ENCODE results near the gene COL19A1.
"Not testable (repeated sequence)": the region's sequence is repeated elsewhere in the genome, so short reads cannot be mapped to it uniquely, and the experiment has no call there.

The COL19A1 gene

DNA sequence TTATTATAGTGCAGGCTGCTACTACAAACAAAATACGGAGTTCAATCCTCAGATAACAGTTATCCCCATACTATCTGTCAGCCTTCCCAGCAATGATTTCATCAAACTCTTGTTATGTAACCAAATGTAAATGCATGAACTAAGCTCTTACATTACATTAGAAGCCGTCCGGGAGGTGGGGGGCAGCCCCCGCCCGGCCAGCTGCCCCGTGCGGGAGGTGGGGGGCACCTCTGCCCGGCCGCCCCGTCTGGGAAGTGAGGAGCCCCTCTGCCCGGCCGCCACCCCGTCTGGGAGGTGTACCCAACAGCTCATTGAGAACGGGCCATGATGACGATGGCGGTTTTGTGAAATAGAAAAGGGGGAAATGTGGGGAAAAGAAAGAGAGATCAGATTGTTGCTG is 99.6 kb downstream of the COL19A1 start:
- DNase-seq (ENCODE audit: low spot score): not testable (repeated sequence)

DNA sequence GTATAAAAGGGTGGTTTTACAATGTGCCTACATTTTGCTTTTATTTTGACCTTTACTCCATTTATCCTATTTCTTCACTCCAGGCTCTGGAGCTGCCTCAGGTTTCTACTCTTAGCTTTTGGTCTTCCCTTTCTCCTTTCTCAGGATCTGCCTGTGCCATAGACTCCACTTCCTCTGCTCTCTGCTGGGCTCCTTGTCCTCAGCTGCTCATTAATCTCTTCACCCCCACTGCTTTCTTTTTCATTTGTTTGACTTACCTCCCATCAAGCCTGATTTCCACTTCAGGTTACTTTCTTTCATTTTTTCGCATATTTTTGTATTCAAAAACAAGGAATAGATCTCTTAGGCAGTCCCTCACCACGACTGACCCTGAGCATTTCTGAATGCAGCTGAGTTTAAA is 106.8 kb downstream of the COL19A1 start:
- no peak for DNase-seq (ENCODE audit: low spot score)

DNA sequence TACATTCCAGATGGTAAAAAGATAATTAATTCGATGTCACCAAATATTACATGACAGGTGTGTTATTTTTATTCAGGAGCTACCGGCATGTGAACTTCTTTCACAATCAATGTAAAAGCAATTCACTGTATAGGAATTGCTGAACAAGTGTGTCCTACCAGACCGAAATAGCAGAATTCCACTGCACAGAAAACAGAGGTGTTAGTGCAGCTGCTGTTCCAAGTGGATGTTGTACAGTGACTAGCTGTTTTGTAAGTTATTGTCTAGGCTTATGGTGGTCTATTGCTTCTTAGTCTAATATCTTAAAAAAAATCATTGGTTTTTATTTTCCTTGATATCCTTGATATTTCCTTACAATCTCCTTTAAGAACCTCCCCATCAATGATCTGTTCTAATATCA is 107.4 kb downstream of the COL19A1 start:
- no peak for DNase-seq (ENCODE audit: low spot score)

DNA sequence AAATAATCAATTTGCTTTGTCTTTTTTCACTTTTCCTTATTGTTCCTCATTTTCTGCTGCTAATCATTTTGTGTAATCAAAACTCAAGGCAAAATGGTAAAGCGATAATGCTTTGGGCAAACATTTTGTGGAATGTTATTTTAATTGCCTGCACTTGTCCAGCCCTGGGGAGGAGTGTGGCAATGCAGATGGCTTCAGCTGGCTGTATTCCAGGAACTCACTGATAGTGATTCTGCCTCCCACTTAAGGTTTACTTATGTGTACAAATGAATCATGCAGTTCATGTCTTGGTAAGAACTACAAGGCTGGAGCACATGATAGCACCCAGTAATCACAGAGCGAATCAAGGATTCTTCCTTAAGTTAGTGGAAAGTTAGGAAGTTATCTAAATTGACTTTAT is 107.8 kb downstream of the COL19A1 start:
- DNase-seq (ENCODE audit: low spot score): no peak

DNA sequence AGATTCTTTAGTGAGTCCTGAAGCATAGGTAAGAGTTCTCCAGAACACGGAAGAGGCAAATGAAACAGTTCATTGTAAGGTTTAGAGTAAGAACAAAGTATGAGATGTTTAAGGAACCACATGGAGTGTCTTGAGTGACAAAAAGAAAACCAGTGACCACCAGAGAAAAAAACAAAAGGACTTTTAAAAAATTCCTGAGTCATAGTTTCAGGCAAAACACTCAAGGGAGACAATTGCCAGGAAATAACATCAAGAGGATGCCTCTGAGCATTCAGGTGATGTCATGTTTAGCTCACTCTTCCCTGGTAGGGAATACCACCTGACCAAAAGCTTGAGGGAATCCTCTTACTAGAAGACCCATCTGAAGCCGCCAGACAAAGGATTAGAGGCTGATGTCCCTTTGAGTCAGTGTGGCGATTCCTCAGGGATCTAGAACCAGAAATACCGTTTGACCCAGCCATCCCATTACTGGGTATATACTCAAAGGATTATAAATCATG is 110.3 kb downstream of the COL19A1 start:
- DNase-seq (ENCODE audit: low spot score): no peak

DNA sequence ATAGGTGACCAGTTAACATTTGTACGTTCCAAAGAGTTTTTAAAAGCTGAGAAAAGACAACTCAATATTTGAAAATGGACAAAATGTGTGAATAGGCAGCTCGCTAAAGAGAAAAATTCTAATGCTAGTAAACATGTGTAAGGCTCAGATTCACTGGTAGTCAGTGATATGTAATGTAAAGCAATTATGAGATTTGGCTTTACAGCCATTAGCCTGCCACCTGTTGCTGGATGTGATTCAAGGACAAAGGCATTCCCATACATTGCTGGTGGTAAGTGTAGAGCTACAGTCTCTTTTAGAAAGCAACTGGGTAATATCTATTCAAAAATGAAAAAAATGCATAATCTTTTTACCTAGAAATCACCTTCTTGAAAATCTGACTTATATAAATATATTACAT is 114.3 kb downstream of the COL19A1 start:
- DNase-seq (ENCODE audit: low spot score): no peak

DNA sequence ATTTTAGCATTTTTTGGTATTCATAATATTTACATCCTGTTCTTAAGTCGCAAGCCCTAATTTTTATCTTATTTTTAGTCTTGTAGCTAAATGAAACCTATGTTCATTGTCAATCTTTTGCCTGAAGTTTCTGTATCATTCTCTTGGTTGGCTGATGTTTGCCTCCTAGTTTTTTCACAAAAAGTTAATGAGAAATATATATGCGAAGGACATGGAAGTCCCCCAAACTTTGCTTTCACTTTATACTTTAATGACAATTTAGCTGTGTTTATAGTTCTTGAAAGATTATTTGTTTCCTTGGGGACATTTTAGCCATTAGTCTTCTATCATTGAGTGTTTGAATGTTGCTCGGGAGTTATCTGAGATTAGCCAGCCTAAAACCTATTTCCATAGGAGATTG is 118.2 kb downstream of the COL19A1 start:
- DNase-seq (ENCODE audit: low spot score): no peak

DNA sequence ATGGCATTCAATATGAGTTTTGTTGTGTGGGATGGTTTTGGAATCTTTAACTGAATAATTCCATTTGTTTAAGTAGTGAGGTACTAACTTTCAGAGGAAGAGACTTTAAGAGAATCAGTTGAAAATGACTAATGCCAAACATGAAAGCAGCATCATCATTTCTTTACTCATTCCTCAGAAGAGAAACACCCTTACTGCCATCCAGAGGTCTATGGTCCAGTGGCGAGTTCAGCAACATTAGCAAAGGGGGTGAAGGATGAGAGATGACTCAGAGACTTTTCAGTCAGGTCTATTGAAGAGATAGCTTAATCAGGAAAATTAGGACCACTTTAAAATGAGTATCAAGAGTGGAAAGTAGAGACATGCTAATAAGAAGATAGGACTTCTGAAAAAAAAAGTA is 118.8 kb downstream of the COL19A1 start:
- no peak for DNase-seq (ENCODE audit: low spot score)

DNA sequence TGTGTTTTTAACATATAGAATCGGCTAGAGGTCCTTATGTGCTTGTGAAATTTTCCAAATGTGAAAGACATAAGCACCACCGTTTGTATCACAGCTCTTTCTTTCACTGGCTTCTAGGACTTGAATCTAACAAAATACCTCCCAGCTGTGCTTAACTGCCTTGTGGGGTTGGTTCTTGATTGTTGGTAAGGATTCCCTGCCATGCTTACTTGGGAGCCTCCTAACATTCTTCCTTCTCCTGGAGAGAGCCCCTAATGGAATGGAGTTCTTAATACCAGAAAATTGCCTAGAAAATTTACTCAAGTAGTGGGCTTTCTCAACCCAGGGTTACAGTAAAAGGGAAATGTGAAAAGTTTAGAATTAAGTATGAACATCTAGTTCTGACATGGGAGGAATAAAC is 121.2 kb downstream of the COL19A1 start:
- no peak for DNase-seq (ENCODE audit: low spot score)

DNA sequence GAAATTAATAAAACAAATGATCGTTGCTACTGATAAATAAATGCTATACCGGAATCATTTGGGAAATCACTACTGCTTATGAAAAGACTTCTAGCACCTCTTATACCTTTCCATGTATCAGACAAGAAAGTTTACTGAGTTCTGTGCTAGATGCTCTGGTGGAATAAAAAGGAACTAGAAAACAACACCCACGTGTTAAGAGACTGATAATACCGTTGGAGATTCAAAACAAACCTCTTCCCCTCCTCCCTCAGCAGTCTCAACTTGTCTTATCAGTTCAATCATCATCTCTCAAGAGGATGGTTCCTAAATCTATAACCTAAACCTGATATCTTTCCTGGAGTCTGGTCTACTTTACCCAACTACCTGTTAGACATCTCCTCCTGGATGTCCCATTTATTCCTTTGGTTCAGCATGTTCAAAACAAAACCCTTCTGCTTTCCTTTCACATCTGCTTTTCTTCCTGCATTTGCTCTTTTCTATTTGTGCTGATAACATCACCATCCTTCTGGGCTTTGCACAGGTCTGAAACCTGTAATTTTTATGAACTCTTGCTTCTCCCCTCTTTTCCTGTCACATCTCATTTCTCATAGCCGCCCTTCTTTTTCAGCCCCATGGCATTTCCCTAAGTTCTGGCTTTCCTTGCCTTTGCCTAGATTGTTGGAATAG is 122.2 kb downstream of the COL19A1 start:
- DNase-seq (ENCODE audit: low spot score): no peak

DNA sequence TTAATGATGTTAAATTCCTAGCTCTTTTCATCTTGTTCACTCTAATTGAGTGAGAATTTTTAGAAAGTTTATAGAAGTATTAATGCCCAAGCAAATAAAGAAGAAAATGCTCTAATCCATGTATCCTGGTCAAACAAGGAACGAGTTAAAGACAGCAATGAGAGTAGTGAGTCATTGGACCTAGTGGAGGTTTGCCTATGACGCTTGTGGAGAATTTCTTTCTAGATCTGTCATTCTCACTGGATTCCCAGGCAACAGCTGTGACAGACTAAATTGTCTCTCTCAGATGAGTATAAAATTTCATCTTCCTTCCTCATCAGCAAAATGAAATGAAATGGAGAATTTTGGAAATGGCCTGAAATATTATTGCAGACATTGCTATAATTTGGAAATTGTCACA is 127.9 kb downstream of the COL19A1 start:
- DNase-seq (ENCODE audit: low spot score): no peak

DNA sequence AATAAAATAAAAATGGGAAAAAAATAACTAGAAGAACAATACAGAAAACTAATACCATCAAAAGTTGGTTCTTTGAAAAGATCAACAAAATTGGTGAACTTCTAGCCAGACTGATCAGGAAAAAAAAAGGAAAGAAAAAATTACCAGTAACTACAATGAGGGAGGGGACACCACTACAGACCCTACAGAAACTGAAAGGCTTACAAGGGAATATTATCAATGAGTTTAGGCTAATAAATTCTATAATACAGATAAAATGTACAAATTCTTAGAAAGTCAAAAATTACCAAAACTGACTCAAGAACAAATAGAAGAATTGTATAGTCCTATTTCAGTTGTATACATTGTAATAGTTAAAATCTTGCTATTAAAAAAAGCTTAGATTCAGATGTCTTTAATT is 141.8 kb downstream of the COL19A1 start:
- DNase-seq (ENCODE audit: low spot score): no peak

DNA sequence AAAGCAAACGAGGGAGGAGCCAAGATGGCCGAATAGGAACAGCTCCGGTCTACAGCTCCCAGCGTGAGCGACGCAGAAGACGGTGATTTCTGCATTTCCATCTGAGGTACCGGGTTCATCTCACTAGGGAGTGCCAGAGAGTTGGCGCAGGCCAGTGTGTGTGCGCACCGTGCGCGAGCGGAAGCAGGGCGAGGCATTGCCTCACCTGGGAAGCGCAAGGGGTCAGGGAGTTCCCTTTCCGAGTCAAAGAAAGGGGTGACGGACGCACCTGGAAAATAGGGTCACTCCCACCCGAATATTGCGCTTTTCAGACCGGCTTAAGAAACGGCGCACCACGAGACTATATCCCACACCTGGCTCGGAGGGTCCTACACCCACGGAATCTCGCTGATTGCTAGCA is 144.0 kb downstream of the COL19A1 start:
- not testable (repeated sequence) for DNase-seq (ENCODE audit: low spot score)

DNA sequence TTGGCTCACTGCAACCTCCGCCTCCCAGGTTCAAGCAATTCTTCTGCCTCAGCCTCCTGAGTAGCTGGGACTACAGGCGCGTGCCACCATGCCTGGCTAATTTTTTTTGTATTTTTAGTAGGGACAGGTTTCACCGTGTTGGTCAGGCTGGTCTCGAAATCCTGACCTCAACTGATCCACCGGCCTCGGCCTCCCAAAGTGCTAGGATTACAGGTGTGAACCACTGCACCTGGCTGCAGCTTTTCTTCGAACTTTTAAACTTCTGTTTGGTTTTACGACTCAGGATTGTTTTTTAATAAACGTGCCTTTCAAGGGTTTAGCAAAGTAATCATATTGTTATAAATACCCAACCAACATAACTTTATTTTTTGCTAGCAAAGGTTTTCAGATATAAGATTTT is 156.8 kb downstream of the COL19A1 start:
- not testable (repeated sequence) for DNase-seq (ENCODE audit: low spot score)

DNA sequence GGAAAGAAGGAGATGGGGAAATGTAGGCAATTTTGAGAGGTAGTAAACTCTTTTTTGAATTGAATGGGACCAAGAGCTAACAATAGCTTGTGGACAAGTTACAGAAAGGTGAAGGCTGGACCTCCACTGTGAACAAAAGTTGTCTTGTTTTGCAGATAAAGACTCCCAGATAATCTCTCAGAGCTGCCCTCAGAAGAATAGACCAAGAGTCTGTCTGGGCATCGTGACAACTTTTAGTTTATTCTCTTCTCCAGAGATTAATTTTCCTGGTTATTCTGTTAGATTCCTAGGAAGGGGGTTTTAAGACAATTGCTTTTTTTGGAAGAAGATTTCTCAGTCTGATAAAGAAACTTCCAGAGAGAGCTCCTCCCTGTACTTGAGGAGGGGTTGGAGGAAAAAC is 161.9 kb downstream of the COL19A1 start:
- no peak for DNase-seq (ENCODE audit: low spot score)

DNA sequence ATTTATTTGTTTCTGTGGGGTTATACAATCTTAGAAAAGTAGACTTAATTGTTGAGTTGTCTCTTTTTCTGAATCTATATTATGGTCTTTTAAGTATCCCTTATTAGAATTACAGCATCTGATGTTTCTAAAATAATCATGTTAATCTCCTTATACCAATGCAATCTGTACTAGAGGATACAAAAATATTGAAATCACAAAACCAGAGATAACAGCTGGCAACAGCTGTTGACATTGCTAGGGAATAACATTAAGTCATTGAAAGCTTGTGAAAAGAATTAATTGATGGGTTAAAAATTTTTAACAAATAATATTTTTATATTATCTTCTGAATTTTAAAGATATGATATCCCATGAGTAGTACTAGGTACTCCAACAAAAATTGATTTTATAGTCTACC is 162.6 kb downstream of the COL19A1 start:
- no peak for DNase-seq (ENCODE audit: low spot score)

DNA sequence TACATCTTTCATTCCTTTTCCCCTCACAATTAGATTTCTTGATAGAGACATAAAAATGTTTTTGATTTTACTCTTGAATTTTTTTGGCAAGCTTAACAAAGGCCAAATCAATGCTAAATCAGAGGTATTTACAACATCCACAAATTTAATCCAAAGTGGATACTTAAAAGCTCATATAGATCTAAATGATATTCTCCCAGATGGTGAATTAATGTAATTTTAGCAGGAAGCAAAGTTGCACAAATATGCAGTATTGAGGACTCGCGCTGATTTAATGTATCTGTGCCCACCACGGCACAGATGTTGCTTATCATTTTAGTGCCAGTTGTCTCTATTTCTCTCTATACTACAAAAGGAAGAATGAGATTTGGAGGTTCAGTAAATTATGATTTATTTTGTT is 167.4 kb downstream of the COL19A1 start:
- DNase-seq (ENCODE audit: low spot score): no peak

DNA sequence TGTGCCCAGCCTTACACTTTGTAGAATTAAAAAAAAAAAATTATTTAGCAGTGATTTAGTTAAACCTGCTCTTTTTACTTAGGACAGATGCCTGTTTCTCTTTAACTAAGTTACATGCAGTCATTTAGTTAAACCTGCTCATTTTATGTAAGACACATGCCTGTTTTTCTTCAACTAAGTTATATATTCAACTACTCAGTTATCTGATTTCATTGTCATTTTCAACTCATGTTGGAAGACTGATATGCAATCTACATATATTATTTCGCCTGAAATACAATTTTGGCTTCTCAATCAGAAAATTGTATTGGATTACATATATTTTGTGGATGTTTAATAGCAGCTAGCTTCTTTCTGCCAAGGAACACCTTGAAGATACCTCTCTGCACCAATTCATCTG is 171.1 kb downstream of the COL19A1 start:
- no peak for DNase-seq (ENCODE audit: low spot score)

DNA sequence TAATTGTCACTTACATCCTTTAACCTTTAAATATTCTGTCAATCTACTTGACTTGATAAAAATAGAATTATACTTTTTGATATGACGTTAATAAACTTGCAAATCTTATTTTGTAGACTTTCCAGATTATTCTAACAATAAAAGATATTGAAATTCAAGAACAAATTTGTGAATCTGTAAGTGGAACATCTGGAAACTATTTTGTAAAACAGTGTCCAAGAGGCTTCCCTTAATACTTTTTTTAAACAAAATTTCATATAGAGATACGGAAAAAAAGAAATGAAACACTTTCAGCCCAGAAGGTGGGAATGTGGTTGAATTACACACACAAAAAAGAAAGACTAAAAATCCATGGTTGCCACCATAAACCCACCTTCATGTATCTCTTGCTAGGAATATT is 174.4 kb downstream of the COL19A1 start:
- DNase-seq (ENCODE audit: low spot score): no peak

DNA sequence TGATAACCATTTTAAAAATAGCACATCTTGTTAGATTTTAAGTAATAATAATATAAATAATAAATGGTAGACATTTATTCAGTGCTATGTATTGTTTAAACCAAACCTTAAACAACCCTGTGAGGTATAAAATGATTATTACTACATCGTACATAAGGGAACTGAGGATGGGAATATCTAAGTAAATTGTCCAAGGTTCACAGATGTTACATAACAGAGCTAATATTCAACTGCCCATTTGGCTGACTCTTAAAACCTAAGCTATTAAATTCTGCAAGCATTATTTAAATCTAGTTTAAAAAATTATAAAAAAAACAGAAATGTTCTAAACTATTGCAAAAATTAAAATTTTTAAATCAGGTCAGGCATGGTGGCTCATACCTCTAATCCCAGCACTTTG is 175.1 kb downstream of the COL19A1 start:
- no peak for DNase-seq (ENCODE audit: low spot score)

DNA sequence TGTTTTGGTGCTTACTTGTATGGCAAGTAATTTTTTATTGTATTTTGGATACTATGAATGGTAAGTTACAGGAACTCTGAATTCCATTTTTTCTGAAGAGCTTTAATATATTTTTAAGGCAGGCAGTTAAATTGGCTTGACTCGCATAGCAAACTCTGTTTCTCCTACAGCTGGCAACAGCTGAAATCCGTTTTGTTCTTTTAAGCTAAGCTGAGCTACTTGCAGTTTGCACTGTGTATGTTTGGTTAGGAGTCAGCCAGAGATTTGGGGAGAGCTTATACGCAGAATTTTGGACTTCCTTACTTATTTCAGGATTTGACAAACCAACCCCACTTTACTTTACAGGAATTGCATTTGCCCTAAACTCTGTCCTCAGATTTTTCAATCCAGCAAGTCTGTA is 179.1 kb downstream of the COL19A1 start:
- DNase-seq (ENCODE audit: low spot score): no peak

DNA sequence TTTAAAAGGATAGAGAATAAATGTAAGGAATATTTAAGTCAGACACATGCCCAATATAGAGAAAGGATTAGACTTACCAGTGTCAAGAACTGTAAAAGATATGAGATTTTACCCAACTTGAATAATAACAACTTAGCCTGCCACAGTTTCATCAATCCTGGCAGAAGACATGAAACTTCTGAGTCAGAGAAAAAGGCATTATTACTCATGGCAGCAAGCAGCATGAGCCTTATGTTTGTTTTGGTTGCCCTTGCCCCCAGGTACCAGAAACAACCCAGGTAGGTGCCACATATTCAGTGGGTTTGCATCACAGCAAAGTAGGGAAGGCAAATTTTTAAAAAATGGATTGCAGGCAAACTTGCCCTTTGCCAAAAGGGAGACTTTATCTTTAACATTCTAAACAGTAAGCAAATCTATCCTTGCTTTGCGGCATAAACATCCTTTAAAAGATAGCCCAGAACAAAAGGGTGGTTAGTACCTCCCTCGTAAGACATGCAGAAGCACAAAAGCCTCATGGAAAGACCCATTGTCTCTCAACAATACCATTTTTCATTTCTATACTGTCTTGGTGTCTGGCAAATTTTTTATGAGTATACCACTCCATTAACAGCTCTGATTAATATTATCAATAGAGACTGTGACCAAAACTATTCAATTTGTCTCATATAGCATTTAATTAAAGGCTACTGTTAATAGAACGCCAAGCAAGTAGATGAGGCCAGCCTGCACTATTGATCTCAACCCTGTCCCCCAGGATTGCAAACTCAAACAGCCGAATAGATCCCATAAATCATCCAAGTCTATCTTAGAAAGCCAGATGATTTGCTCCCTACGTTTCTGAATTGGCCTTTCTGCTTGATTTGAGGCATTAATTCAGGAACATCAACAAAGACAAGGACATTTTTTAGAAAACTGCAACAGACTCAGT is 185.1 kb downstream of the COL19A1 start:
- no peak for DNase-seq (ENCODE audit: low spot score)

DNA sequence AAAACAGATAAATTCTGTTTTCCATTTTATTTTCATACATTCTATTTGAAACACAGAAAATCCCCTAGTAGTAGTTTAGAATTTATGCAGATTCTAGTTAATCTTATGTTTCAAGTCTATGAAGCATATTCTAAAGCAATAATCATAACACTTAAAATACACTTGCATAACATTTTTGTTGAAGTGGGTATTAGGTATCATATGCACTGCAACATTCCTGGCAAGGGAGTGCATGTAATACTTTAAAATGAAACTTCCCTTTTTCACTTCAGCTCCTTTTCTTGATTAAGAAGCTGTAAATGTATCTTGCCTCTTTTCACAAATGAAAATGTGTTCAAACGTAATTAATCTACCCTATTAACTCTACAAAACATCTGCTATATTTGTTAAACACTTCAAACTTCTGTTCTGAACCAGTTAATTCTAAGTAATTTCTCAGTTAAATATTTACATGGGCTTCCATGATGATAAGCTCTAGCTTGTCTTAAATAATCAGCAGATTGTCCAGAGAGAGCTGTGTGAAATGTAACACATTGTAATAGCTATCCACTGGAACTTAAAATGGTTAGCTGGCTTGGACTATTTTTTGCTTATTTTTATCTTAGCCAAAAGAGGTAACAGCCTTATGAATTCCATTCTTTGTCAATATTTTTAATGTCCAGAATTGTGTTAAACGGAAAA is 192.8 kb downstream of the COL19A1 start:
- DNase-seq (ENCODE audit: low spot score): no peak

Measured in germinal center (tissue), 1 donor.